Activated T-cell treated with anti-CD3 and anti-CD28 coated beads, Interleukin-2, amount 50 U/mL, for 4 hours (primary cell): ENCODE data around the gene NUP205. TPM values are rescaled to one million over a fixed set of nuclear protein-coding genes. Genes with fewer than 3 reads are reported as not detected.

Experiments
- ATAC-seq, 2 donors: fragments of 200-7000 bp; cut with Tn5 transposase; one replicate each; pipeline ENCODE4 v1.10.0; 2021
- DNase-seq: peaks from one replicate; pipeline ENCODE4 v3.0.0-alpha.2; 2020
- H3K27me3 Mint-ChIP-seq: one replicate; pipeline ENCODE4 v1.8.0; 2021; ENCODE audit warnings: low read depth, mixed read lengths
- H3K36me3 Mint-ChIP-seq: one replicate; pipeline ENCODE4 v1.8.0; 2022; ENCODE audit warnings: mixed read lengths; ENCODE audit not compliant: insufficient read depth
- H3K4me1 Mint-ChIP-seq: one replicate; pipeline ENCODE4 v1.8.0; 2021; ENCODE audit warnings: low read depth, mixed read lengths
- H3K4me3 Mint-ChIP-seq: one replicate; pipeline ENCODE4 v1.8.0; 2021; ENCODE audit warnings: mild to moderate bottlenecking, moderate library complexity, mixed read lengths
- H3K9me3 Mint-ChIP-seq: one replicate; pipeline ENCODE4 v1.8.0; 2021; ENCODE audit warnings: mixed read lengths
- total RNA-seq, 3 donors: library from RNA; stranded (reverse); gene quantifications; one replicate each; pipeline ENCODE4 v1.2.1, GENCODE V29; 2021

The NUP205 gene, protein sequence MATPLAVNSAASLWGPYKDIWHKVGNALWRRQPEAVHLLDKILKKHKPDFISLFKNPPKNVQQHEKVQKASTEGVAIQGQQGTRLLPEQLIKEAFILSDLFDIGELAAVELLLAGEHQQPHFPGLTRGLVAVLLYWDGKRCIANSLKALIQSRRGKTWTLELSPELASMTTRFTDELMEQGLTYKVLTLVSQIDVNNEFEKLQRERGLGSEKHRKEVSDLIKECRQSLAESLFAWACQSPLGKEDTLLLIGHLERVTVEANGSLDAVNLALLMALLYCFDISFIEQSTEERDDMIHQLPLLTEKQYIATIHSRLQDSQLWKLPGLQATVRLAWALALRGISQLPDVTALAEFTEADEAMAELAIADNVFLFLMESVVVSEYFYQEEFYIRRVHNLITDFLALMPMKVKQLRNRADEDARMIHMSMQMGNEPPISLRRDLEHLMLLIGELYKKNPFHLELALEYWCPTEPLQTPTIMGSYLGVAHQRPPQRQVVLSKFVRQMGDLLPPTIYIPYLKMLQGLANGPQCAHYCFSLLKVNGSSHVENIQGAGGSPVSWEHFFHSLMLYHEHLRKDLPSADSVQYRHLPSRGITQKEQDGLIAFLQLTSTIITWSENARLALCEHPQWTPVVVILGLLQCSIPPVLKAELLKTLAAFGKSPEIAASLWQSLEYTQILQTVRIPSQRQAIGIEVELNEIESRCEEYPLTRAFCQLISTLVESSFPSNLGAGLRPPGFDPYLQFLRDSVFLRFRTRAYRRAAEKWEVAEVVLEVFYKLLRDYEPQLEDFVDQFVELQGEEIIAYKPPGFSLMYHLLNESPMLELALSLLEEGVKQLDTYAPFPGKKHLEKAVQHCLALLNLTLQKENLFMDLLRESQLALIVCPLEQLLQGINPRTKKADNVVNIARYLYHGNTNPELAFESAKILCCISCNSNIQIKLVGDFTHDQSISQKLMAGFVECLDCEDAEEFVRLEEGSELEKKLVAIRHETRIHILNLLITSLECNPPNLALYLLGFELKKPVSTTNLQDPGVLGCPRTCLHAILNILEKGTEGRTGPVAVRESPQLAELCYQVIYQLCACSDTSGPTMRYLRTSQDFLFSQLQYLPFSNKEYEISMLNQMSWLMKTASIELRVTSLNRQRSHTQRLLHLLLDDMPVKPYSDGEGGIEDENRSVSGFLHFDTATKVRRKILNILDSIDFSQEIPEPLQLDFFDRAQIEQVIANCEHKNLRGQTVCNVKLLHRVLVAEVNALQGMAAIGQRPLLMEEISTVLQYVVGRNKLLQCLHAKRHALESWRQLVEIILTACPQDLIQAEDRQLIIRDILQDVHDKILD (N-terminal part only)
- 100 to 1,000 TPM; 102 to 128 (median 125) TPM for total RNA-seq

DNA sequence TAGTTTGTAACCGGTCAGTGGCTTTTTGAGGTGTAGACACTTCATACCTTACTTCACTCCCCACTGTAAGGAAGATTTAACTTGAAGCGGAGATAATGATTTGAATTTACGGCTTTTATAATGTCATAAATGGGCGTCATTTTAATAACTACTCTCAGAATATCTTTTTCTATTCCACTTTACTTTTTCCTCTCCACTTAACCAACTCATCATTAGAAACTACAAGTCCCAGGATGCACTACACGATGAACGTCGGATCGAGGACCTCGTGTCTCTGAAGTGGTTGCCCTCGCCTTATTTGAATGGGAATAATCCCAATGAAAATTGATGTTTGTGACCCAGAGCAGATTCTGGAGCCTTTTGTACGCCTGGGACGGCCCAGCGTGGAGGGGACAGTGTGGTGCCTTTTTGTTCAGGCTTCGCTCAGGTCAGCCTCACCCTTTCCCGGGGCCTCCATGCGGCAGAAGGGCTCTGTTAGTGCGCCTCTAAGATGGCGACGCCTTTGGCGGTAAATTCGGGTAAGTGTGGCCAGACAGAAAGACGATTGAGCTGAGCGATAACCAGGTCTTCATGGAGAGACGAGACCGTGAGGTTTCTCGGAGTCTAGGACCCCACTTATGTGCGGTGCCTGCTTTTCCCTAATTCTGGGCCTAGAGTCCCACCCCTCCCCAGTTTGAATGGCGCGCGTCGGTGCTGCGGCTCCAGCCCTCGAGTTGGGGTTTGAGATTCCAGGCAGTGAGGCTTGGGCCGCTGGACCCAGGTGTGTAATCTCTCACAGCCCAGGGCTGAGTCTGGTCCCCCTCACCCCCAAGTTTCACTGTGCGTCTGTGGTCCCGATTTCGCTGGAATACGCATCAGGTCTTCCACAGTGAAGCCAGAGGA is at the start of gene NUP205:
Gene NUP205, plus strand, starts transcription at position 463 of the 882 bp plus-strand sequence. Its CDS starts 28 bp downstream, at position 491.
- H3K27me3 Mint-ChIP-seq, result peaks cover 2% of the 10 kb centered on the region
- ATAC-seq, result peak; percentile 86 to 90
- H3K36me3 Mint-ChIP-seq, result peaks cover 9% of the 10 kb centered on the region
- H3K9me3 Mint-ChIP-seq, result no peaks in the 10 kb centered on the region
- H3K4me1 Mint-ChIP-seq, result peaks cover 16% of the 10 kb centered on the region
- H3K4me3 Mint-ChIP-seq, result peak within 1 kb of the TSS; percentile 52
- DNase-seq, result peak; percentile 63

GRCh38 chr7:135508883-135509588 is 48.7 kb upstream of the NUP205 start:
- DNase-seq (no peak), ATAC-seq (peak; percentile 22 to 25)
- H3K27me3 Mint-ChIP-seq, result no peaks in the 10 kb centered on the region
- no peak overlapping the region for H3K4me3 Mint-ChIP-seq
- H3K4me1 Mint-ChIP-seq, result peaks cover 14% of the 10 kb centered on the region
- H3K9me3 Mint-ChIP-seq, result no peaks in the 10 kb centered on the region
- no peaks in the 10 kb centered on the region for H3K36me3 Mint-ChIP-seq

- ATAC-seq (no peak), DNase-seq (no peak)
- Mint-ChIP-seq H3K4me1 (peaks cover 14% of the 10 kb centered on the region), H3K9me3 (no peaks in the 10 kb centered on the region), H3K36me3 (no peaks in the 10 kb centered on the region), H3K27me3 (no peaks in the 10 kb centered on the region), H3K4me3 (no peak overlapping the region)
Measured at GRCh38 chr7:135509589-135509838, 48.2 kb upstream of the NUP205 start.

DNA sequence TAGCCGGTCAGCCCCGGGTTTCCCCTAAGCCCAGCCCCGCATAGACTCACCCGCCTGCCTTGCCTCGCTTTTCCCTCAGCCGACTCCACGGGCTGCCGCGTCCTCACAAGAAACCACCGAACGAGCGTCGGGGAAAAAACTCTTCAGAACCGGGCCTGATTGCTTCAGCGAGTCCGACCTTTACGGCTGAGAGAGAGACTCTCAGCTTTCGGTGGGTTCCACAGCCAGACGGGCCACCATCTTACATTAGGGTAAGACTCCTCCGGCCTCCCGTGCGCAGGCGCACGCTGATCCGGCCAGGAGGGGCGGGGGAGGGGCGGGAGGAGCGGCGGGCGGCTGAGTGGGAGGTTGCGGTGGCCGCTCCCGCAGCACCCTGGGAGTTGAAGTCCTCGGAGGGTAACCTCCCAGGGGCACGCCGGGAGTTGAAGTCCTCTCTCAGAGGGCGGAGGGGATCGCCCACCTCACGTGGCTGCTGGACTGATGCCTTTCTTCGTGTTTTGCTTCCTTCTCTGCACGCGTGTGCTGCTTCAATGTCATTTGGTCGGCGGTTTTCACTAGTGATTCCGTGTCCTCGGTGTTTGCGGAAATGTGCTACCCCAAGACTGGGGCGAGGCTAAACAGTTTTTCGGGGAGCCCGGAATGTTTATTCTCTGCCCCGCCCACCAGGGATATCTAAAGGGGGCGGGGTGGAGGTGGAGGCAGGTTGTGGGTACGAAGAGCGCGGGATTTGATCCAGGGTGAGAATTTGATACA is 47.7 kb upstream of the NUP205 start, which contains the start of gene CNOT4:
Gene CNOT4, minus strand, starts transcription at position 264 of the 753 bp plus-strand sequence. CDS start 71,771 bp downstream, outside the sequence.
- Mint-ChIP-seq H3K9me3 (no peaks in the 10 kb centered on the region), H3K27me3 (no peaks in the 10 kb centered on the region), H3K4me3 (no peak within 1 kb of the TSS), H3K36me3 (no peaks in the 10 kb centered on the region), H3K4me1 (peaks cover 11% of the 10 kb centered on the region)
- peak; percentile 95 for DNase-seq
- peak; percentile 95 for ATAC-seq

DNA sequence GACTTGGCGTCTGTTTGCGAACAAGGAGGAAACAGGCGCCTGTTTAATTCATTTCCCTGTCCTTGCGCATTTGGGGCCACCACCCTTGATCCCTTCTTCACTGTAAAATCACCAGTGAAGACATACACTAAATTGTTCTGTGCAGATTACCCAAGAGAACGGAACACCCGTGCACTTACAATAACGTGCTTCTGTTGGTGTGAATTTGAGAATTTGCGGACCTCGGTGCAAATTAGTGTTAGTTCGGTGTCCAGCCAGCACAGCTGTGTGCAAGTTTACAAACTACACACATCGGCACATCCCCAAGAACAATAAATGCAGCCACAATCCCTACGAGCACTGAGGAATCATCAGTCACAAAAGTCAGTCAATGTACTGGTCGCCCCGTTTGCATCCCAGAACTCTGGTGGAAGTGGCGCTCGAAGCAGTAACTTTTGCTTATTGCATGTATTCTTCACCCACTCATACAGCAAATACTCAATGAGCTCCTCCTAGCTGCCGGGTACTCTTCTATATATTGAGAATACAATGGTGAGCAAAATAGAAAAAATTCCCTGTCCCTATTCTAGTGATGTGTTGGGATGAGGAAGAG is 47.0 kb upstream of the NUP205 start:
- Mint-ChIP-seq H3K9me3 (no peaks in the 10 kb centered on the region), H3K36me3 (no peaks in the 10 kb centered on the region), H3K4me3 (no peak overlapping the region), H3K27me3 (no peaks in the 10 kb centered on the region), H3K4me1 (peaks cover 10% of the 10 kb centered on the region)
- no peak for DNase-seq
- ATAC-seq, result no peak

DNA sequence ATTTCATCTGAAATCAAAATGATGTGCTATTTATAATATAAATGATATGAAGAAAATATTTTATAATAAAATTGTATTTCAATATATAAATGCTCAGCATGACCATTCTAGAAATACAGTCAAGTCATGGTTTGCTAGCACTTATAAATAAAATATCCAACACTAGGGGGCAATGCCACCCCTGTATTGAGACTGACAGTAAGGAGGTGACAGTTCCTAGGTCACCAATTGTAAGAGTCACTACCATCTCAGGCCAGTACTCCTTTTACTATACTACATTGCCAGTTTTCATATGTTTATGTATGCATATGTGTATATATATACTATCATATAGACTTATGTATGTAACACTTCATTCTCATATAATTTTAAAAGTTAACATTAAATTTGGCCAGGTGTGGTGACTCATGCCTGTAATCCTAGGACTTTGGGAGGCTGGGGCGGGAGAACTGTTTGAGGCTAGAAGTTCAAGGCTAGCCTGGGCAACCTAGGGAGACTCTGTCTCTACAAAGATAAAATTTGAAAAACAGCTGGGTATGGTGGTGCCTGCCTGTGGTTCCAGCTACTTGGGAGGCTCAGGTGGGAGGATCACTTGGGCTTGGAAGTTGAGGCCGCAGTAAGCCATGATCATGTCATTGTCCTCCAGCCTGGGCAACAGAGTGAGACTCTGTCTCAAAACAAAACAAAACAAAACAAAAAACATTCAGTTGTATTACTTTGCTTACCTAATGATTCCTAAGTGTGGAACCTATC is 45.4 kb upstream of the NUP205 start:
- no peak for ATAC-seq
- Mint-ChIP-seq H3K27me3 (no peaks in the 10 kb centered on the region), H3K4me1 (peaks cover 4% of the 10 kb centered on the region), H3K9me3 (no peaks in the 10 kb centered on the region), H3K4me3 (no peak overlapping the region), H3K36me3 (no peaks in the 10 kb centered on the region)
- DNase-seq, result no peak

GRCh38 chr7:135514856-135515255 is 42.9 kb upstream of the NUP205 start:
- Mint-ChIP-seq H3K4me3 (no peak overlapping the region), H3K27me3 (no peaks in the 10 kb centered on the region), H3K9me3 (no peaks in the 10 kb centered on the region), H3K4me1 (no peaks in the 10 kb centered on the region), H3K36me3 (no peaks in the 10 kb centered on the region)
- no peak for DNase-seq
- no peak for ATAC-seq

DNA sequence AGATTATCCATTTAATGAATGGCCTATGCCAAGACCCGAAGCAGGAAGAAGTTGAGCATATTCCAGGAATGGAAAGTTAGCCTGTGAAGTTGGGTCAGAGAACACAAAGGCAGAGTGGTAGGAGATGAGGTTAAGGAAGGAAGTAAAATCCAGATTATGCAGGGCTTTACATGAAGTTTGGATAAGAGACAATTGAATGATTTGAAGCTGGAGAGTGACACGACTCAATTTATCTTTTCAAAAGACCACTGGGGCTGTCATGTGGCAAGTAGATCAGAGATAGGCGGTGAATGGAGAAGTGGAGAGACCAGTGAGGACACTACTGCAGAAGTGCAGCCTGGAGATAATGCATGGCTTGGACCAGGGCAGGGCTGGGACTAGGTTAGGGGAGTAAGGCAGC is 40.7 kb upstream of the NUP205 start:
- Mint-ChIP-seq H3K4me3 (no peak overlapping the region), H3K36me3 (no peaks in the 10 kb centered on the region), H3K4me1 (no peaks in the 10 kb centered on the region), H3K9me3 (no peaks in the 10 kb centered on the region), H3K27me3 (no peaks in the 10 kb centered on the region)
- ATAC-seq (no peak), DNase-seq (no peak)

- H3K4me3 Mint-ChIP-seq, result no peak overlapping the region
- H3K27me3 Mint-ChIP-seq, result no peaks in the 10 kb centered on the region
- ATAC-seq (no peak), DNase-seq (no peak)
- no peaks in the 10 kb centered on the region for H3K4me1 Mint-ChIP-seq
- H3K36me3 Mint-ChIP-seq, result no peaks in the 10 kb centered on the region
- H3K9me3 Mint-ChIP-seq, result peaks cover 4% of the 10 kb centered on the region
Measured at GRCh38 chr7:135518748-135519147, 39.0 kb upstream of the NUP205 start.

GRCh38 chr7:135519233-135519688 is 38.5 kb upstream of the NUP205 start:
- Mint-ChIP-seq H3K27me3 (no peaks in the 10 kb centered on the region), H3K36me3 (no peaks in the 10 kb centered on the region), H3K4me3 (no peak overlapping the region), H3K4me1 (no peaks in the 10 kb centered on the region), H3K9me3 (peaks cover 4% of the 10 kb centered on the region)
- no peak for ATAC-seq
- no peak for DNase-seq

DNA sequence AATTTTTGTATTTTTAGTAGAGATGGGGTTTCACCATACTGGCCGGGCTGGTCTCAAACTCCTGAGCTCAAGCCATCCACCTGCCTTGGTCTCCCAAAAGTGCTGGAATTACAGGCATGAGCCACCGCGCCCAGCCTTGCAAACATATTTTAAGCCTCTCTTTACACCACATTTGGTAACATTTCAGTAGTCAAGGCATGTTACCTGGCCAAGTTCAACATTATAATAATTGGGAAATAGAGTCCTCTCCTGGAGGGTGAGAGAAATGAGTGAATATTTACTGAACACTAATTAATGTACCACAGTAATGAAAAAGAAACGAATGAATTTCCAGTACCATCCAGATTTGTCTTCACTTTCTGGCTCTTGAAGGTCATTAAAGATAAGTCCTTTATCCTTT is 37.8 kb upstream of the NUP205 start:
- Mint-ChIP-seq H3K4me3 (no peak overlapping the region), H3K4me1 (no peaks in the 10 kb centered on the region), H3K36me3 (no peaks in the 10 kb centered on the region), H3K9me3 (peaks cover 4% of the 10 kb centered on the region), H3K27me3 (no peaks in the 10 kb centered on the region)
- DNase-seq (no peak), ATAC-seq (no peak)
